DMS79 treated with DMSO at 0.1 percent for 48 hours (cell line): ENCODE measurements around the gene GARNL3.

Experiments
- DNase-seq: peaks from one replicate; lab custom pipeline; 2025; lab: John Stamatoyannopoulos, UW

Gene GARNL3

GRCh38 chr9:127349483-127350113, 85.0 kb downstream of the GARNL3 start:
- no peak for DNase-seq

- no peak for DNase-seq
Measured at GRCh38 chr9:127351182-127352166, 86.9 kb downstream of the GARNL3 start.

DNA sequence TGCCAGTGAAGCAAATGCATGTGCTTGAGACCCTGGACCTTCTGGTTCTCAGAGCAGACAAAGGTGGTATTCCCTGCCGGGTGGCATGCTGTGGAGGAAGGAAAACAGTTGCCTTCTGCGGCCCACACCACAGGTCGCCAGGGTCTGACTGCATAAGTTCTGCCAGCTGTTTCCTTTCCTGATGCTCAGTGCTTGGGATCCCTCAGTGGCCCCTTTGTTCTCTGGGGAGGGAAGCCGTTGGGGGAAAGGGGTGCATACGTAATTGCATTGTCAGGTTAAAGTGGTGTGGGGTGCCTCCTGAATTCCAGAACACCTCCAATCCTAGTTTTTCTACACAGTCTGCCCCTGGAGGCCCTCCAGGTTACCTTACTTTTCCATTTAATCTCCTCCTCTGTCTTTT, 89.3 kb downstream of the GARNL3 start:
- no peak for DNase-seq

DNA sequence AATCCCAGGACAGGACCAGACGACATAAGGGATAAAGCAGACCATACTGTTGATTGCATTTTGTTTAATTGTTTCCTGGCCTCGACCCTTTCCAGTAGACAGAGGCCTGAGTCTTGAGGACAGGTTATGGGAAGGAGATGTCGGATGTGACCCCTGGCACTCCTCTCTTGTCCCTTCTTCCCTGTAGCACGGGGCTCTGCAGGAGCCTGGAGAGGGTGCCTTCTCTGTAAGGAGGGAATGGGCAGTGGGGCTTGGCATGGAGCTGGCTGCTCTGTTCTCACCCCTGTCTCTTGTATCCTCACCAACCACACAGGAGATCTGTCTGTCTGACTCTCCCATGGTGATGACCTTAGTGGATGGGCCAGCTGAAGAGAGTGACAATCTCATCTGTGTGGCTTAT, 92.3 kb downstream of the GARNL3 start:
- no peak for DNase-seq

DNA sequence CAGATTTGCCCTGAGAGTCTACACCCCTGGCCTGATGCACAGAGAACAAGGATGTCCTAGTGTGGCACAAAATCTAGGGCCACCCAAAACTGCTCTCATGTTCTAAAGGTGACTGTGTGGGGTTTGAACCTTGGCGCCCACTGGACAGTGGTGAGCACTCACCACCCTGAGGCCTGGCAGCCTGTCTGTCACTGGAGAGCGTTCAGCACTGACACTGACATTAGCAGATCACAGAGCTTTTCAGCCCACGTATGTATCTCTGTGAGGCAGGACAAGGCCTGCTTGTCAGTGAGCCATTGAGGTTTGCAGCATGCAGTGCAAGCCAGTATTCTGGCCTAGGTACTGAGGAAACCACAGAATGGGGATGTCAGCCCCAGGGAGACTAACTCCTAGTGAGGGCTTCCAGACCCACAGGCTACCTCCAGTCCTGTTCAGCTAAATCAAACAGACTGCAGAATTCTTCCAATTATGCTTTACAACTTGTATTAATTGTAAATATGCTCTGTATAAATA, 93.5 kb downstream of the GARNL3 start:
- no peak for DNase-seq

GRCh38 chr9:127358770-127359169, 94.2 kb downstream of the GARNL3 start:
- DNase-seq, result no peak

DNA sequence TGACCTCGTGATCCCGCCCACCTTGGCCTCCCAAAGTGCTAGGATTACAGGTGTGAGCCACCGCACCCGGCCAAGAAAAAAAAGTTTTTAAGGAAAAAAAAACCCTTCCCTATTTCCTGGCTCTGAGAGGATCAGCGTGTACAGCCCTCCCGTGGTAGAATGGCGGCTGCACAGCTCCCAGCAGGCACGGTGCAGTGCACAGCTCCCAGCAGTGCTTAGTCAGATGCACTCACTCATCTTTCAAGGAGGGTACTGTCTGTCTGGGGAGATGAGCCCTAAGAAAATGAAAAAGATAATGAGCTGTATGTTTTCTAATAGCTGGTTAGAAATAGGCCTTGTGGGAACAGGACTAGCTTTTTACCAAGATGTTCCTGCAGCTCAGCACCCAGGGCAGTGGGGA, 95.7 kb downstream of the GARNL3 start:
- no peak for DNase-seq

GRCh38 chr9:127360829-127361228, 96.3 kb downstream of the GARNL3 start:
- no peak for DNase-seq

DNA sequence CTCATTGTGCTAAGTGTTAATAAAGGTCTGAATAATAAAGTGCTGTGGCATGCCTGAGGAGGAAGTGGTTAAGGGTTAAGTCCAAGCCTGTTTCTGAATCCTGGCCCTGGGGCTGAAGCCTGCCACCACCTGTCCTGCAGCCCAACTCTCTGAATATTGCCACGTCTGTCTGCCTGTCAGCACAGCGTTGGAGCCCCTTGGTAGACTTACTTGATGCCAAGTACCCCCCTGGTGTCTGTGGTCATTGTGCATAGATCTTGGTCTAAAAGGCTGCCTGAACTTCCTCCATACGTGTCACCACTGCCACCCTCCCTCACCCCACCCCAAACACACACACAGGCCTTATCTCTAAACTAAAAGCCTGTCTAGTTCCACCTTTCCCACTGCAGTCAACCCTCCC, 97.0 kb downstream of the GARNL3 start:
- no peak for DNase-seq

- DNase-seq, result no peak
Measured at GRCh38 chr9:127362829-127363228, 98.3 kb downstream of the GARNL3 start.

- no peak for DNase-seq
Measured at GRCh38 chr9:127365461-127365860, 100.9 kb downstream of the GARNL3 start.

GRCh38 chr9:127366594-127366993, 102.0 kb downstream of the GARNL3 start:
- DNase-seq, result no peak

DNA sequence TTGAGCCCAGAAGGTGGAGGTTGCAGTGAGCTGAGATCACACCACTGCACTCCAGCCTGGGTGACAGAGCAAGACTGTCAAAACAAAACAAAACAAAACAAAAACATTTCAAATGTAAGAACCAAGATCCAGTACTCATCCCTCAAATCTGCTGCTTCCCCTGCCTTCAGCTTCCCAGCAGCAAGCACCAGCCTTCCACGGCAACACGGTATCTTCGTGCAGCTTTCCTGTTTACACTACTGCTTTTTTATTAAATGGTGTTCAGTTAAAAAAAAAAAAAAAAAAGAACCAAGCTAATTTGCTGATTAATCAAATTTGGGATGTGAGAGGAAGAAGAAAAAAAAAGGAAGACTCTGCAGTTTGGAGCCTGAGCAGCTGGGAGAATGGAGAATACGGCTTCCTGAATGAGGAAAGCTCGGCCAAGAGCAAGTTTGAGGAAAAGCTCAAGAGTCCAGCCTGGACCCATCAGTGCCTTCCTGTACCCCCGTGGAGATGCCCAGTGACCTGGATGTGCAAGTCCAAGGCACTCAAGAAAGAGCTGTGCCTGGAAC, 104.4 kb downstream of the GARNL3 start:
- DNase-seq, result no peak

GRCh38 chr9:127369428-127369827, 104.9 kb downstream of the GARNL3 start:
- DNase-seq, result no peak

GRCh38 chr9:127370147-127370579, 105.6 kb downstream of the GARNL3 start:
- DNase-seq, result no peak

- no peak for DNase-seq
Measured at GRCh38 chr9:127370672-127371648, 106.4 kb downstream of the GARNL3 start.

DNA sequence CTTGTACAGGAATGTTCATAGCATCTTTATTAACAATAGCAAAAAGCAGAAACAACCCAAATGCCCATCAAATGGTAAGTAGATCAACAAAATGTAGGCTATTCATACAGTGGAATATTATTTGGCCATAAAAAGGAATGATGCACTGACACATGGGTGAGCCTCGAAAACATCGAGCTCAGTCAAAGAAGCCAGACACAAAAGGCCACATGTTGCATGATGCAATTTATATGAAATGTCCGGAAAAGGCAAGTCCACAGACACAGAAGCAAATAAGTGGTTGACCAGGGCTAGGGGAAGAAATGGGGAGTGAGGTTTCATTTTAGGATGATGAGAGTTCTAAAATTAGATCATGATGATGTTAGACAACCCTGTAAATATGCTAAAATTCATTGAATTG, 115.9 kb downstream of the GARNL3 start:
- no peak for DNase-seq

DNA sequence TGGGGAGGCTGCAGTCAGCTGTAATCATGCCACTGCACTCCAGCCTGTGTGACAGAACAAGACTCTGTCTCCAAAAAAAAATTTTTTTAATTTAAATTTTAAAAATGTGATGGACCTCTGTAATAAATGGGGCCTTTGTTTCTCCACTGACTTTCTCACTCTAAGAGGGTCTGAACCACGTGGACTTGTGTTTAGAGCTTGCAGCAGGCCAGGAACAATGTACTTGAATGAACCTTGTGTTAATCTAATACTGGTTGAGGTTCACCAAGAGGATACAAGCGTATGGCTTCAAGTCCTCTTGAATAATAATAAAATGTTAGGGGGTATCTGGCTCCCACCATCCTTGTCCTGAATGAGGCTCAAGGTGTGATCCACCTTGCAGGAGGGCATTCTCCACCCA, 118.0 kb downstream of the GARNL3 start:
- DNase-seq, result no peak

- DNase-seq, result no peak
Measured at GRCh38 chr9:127384016-127384730, 119.6 kb downstream of the GARNL3 start.

DNA sequence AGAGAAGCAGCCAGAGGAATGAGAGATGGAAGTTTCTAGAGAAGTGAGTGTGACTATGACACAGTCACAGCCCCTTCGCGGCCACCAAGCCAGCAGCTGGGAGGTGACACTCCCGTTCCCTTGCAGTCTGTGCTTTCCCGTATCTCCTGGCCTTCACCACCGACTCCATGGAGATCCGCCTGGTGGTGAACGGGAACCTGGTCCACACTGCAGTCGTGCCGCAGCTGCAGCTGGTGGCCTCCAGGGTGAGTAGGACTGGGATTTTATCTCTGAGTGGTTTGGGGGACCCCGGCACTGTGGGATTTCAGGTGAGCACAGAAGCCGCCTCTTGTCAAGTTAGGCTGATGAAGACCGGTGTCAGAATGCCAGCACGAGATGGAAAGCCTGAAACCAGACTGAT, 120.3 kb downstream of the GARNL3 start:
- no peak for DNase-seq

DNA sequence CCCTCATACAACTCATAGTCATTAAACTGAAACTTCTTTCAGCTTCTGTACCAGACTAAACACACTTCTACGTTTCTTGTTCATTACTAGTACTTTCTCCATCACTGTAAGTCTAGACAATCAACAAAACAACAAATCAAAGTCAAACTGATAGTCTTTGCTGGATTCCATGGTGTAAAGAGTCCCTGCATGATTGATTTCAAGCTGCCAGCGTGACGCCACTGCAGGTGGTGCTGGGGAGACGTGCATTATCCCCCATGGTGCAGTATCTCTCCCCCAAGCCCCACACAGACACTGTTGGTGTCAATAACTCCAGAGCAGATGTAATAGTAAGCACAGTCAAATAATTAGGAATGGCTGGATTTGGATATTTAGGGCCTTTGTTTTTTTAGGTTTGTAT, 121.7 kb downstream of the GARNL3 start:
- no peak for DNase-seq
